ENCODE measurements around the gene ANOS1. TPM values are rescaled to one million over a fixed set of nuclear protein-coding genes. Genes with fewer than 3 reads are reported as not detected.
A peak's percentile ranks its signal among the peaks of the same experiment; 100 is the strongest.

The ANOS1 gene
- total and polyA plus RNA-seq, 2 donors (not counting 3 experiments of a cell fraction or from before 2014, with no cell fraction given) = 0.55 to 0.87 TPM

DNA sequence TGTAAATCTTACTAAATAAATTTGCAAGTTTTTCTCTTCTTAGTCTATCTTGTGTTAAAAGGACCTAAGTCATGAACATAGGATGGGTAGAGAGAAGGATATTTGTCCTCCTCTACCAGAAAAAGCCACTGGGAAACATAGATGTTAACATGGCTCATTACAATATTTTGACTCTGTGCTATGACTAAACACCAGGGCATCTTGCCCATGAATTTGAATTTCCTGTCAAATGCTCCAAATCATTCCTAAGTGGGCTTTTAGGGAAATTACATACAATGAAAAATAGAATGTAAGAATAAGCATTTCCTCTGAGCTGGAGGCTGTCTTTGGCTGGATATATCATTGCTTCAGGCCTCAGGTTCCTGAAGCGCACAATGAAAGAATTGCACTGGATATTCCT lies 39.1 kb downstream of the ANOS1 start:
- POLR2A ChIA-PET = no interaction called here
- H3K27me3 ChIP-seq (ENCODE audit: control insufficient read depth in 2 of 2, insufficient read depth in 2 of 2, low read length in 2 of 2) = no peaks in the 10 kb centered on the region

DNA sequence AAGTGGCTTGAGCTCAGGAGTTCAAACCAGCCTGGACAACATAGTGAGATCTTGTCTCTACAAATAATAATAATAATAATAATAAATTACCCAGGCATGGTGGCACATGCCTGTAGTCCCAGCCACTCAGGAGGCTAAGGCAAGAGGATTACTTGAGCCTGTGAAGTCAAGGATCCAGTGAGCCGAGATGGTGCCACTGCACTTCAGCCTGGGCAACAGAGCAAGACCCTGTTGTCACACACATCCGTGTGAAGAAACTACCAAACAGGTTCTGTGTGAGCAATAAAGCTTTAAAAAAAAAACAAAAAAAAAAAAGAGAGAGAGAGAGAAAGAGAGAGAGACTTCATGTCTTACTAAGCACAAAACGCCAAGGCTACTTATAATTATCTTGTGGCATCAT lies 42.5 kb downstream of the ANOS1 start:
- H3K9me1 ChIP-seq (replicated peaks; ENCODE audit: control insufficient read depth, extremely low read depth, insufficient read depth, low read length) = no peaks in the 10 kb centered on the region
- DNase-seq (ENCODE audit: low read depth, low spot score) = no peak
- no peaks in the 10 kb centered on the region for H3K36me3 ChIP-seq (ENCODE audit: control insufficient read depth in 2 of 2, extremely low read depth in 1 of 2, insufficient read depth in 2 of 2, low read length in 2 of 2)
- POLR2A ChIA-PET = no interaction called here
- no TSS peak for BruUV-seq (replicated peaks)
- H3K4me2 ChIP-seq (ENCODE audit: insufficient read depth, low read length) = no peak overlapping the region
- no peaks in the 10 kb centered on the region for H4K20me1 ChIP-seq (replicated peaks; ENCODE audit: control insufficient read depth, extremely low read depth, insufficient read depth, low read length)
- intact Hi-C loops (cut with micrococcal nuclease) = no loop called here
- no peak overlapping the region for H3K9ac ChIP-seq (replicated peaks; ENCODE audit: extremely low read depth, insufficient read depth, low read length)
- H3K27me3 ChIP-seq (ENCODE audit: control insufficient read depth in 2 of 2, insufficient read depth in 2 of 2, low read length in 2 of 2) = no peaks in the 10 kb centered on the region
- CTCF ChIA-PET = no interaction called here
- no peaks in the 10 kb centered on the region for H3K79me2 ChIP-seq (ENCODE audit: control insufficient read depth, insufficient read depth, low read length)
- peaks cover 15% of the 10 kb centered on the region for H3K4me1 ChIP-seq (ENCODE audit: control insufficient read depth, extremely low read depth, insufficient read depth, low read length)
- TF ChIP-seq EZH2 (IDR thresholded peaks at IDR 0.05; ENCODE audit: borderline replicate concordance, low read depth, low read length, severe bottlenecking) = no peak
- TF ChIP-seq FOS (IDR thresholded peaks at IDR 0.05; ENCODE audit: borderline replicate concordance, insufficient read depth, low read length) = no peak
- H3K4me3 ChIP-seq (replicated peaks in 1 of 3; ENCODE audit: insufficient read depth in 1 of 3, low read depth in 1 of 3, low read length in 3 of 3) = no peak overlapping the region
- no peaks in the 10 kb centered on the region for H3K9me3 ChIP-seq (replicated peaks; ENCODE audit: control insufficient read depth, insufficient read depth, low read length)
- no peak overlapping the region for H3K27ac ChIP-seq (ENCODE audit: insufficient read depth, low read depth, low read length)
- no peak overlapping the region for H2AFZ ChIP-seq (ENCODE audit: low read depth, low read length)
- dilution Hi-C loops (cut with MboI; ENCODE audit: extremely low pct_ligation_motif_present, low sequenced_read_pairs) = no loop called here
- FAIRE-seq = no peak

More for the DNA sequence above, 39.1 kb downstream of the ANOS1 start:
- TF ChIP-seq FOS (IDR thresholded peaks at IDR 0.05; ENCODE audit: borderline replicate concordance, insufficient read depth, low read length) (peak; percentile 8), POLR2AphosphoS5 (IDR thresholded peaks at IDR 0.05; ENCODE audit: insufficient read depth, low read depth, low read length) (no peak)
- Histone ChIP-seq H3K4me1 (ENCODE audit: control insufficient read depth, extremely low read depth, insufficient read depth, low read length) (peaks cover 15% of the 10 kb centered on the region), H3K4me2 (ENCODE audit: insufficient read depth, low read length) (peak overlapping the region; percentile 1), H3K36me3 (ENCODE audit: control insufficient read depth in 2 of 2, extremely low read depth in 1 of 2, insufficient read depth in 2 of 2, low read length in 2 of 2) (no peaks in the 10 kb centered on the region), H3K9me3 (replicated peaks; ENCODE audit: control insufficient read depth, insufficient read depth, low read length) (no peaks in the 10 kb centered on the region), H3K79me2 (ENCODE audit: control insufficient read depth, insufficient read depth, low read length) (no peaks in the 10 kb centered on the region), H4K20me1 (replicated peaks; ENCODE audit: control insufficient read depth, extremely low read depth, insufficient read depth, low read length) (no peaks in the 10 kb centered on the region), H3K4me3 (replicated peaks in 1 of 3; ENCODE audit: insufficient read depth in 1 of 3, low read depth in 1 of 3, low read length in 3 of 3) (no peak overlapping the region), H3K27ac (ENCODE audit: insufficient read depth, low read depth, low read length) (no peak overlapping the region), H2AFZ (ENCODE audit: low read depth, low read length) (no peak overlapping the region), H3K9me1 (replicated peaks; ENCODE audit: control insufficient read depth, extremely low read depth, insufficient read depth, low read length) (no peaks in the 10 kb centered on the region), H3K9ac (replicated peaks; ENCODE audit: extremely low read depth, insufficient read depth, low read length) (no peak overlapping the region)
- CTCF ChIA-PET = no interaction called here
- peak; percentile 57 for DNase-seq (ENCODE audit: low read depth, low spot score)
- dilution Hi-C loops (cut with MboI; ENCODE audit: extremely low pct_ligation_motif_present, low sequenced_read_pairs) (no loop called here), intact Hi-C loops (cut with micrococcal nuclease) (no loop called here)
- no TSS peak for BruUV-seq (replicated peaks)
- FAIRE-seq = peak; percentile 85

All from endothelial cell of umbilical vein (primary cell).